HL-60 (cell line): ENCODE results near the gene ISCU.

Experiments used
- CTCF ChIP-seq: IDR thresholded peaks from one replicate; pipeline ENCODE4 v1.5.1; 2011; ENCODE audit warnings: low read length, control low read depth, inconsistent platforms; ENCODE audit not compliant: insufficient read depth
- POLR2AphosphoS5 ChIP-seq: IDR thresholded peaks from 2 replicates; pipeline ENCODE4 v1.6.1; 2012; ENCODE audit warnings: low read depth
- REST ChIP-seq: IDR thresholded peaks from 2 replicates; pipeline ENCODE4 v1.6.1; 2012; ENCODE audit warnings: low read depth; ENCODE audit not compliant: insufficient replicate concordance

GRCh38 chr12:108514468-108514972, 47.9 kb upstream of the ISCU start:
- no peak for TF ChIP-seq CTCF
- TF ChIP-seq POLR2AphosphoS5: no peak
- no peak for TF ChIP-seq REST
